GM12878 (cell line): ENCODE measurements around the gene SECTM1. TPM values are rescaled to one million over a fixed set of nuclear protein-coding genes. Genes with fewer than 3 reads are reported as not detected.

ENCODE experiments used
- ATAC-seq: fragments of 200-7000 bp; cut with Tn5 transposase; 3 replicates; pipeline ENCODE4 v1.9.1; 2020; ENCODE audit warnings: mild to moderate bottlenecking, moderate library complexity
- BruUV-seq: library from RNA; stranded (reverse); fragments of 400-500 nt; replicated peaks from 2 replicates; lab custom pipeline; 2021; lab: Mats Ljungman, UMichigan
- CTCF ChIA-PET: fragments of 300-600 bp; sonication (Branson Sonifier 250); formaldehyde crosslinking; extraction: SDS; loops from one replicate; lab custom pipeline; 2021; ENCODE audit warnings: inconsistent platforms; lab: Yijun Ruan, JAX
- POLR2A ChIA-PET: fragments of 350-600 bp; formaldehyde crosslinking; extraction: SDS; loops from one replicate; lab custom pipeline; 2021; ENCODE audit warnings: inconsistent platforms; lab: Charles Lee
- RAD21 ChIA-PET: fragments of 300-600 bp; sonication (Branson Sonifier 250); formaldehyde crosslinking; loops from one replicate; lab custom pipeline; 2023; ENCODE audit warnings: antibody characterized with exemption; ENCODE audit not compliant: unreplicated experiment; lab: Charles Lee
- SMC1A ChIA-PET: fragments of 300-600 bp; sonication (Branson Sonifier 250); formaldehyde crosslinking; loops from one replicate; lab custom pipeline; 2023; ENCODE audit not compliant: unreplicated experiment, uncharacterized antibody; lab: Charles Lee
- DNase-seq: peaks from one replicate; pipeline ENCODE4 v3.0.0-alpha.2; 2011; ENCODE audit warnings: low read depth, low spot score
- FAIRE-seq: peaks from 3 replicates; lab custom pipeline; 2011; peaks lifted over from hg19 to GRCh38; lab: Jason Lieb, UNC
- H2AFZ ChIP-seq: 2 replicates; pipeline ENCODE4 v1.6.0; 2011; ENCODE audit warnings: low read depth, low read length, control low read depth; ENCODE audit not compliant: control insufficient read depth
- H3K27ac ChIP-seq: 2 replicates; pipeline ENCODE4 v1.5.1; 2011; ENCODE audit warnings: control low read depth; ENCODE audit not compliant: control insufficient read depth, insufficient read depth
- H3K27me3 ChIP-seq, 2 experiments: replicated peaks in 1 of 2; 2 replicates each; pipeline versions ENCODE4 v1.6.0 to v1.6.1; 2011; ENCODE audit warnings: low read length in 1 of 2; ENCODE audit not compliant: control insufficient read depth in 2 of 2, insufficient read depth in 2 of 2
- H3K36me3 ChIP-seq, 2 experiments: 2 replicates each; pipeline ENCODE4 v1.5.1; 2011; ENCODE audit warnings: low read length in 1 of 2; ENCODE audit not compliant: control insufficient read depth in 2 of 2, insufficient read depth in 2 of 2
- H3K4me1 ChIP-seq: 2 replicates; pipeline ENCODE4 v1.6.1; 2011; ENCODE audit warnings: mild to moderate bottlenecking, low read length, moderate library complexity, mixed read lengths; ENCODE audit not compliant: control insufficient read depth, insufficient read depth
- H3K4me2 ChIP-seq: 2 replicates; pipeline ENCODE4 v1.6.0; 2011; ENCODE audit warnings: control low read depth; ENCODE audit not compliant: control insufficient read depth, insufficient read depth
- H3K4me3 ChIP-seq: fragments of 200-600 bp; sonication (generic); 2 replicates; pipeline ENCODE4 v1.5.1; 2016
- H3K79me2 ChIP-seq: 2 replicates; pipeline ENCODE4 v1.6.0; 2011; ENCODE audit warnings: low read length; ENCODE audit not compliant: control insufficient read depth, insufficient read depth
- H3K9ac ChIP-seq: 2 replicates; pipeline ENCODE4 v1.8.0; 2011; ENCODE audit warnings: low read length, control low read depth, mixed read lengths; ENCODE audit not compliant: control insufficient read depth, insufficient read depth
- H3K9me3 ChIP-seq: replicated peaks from 3 replicates; pipeline ENCODE4 v1.5.1; 2011; ENCODE audit warnings: mild to moderate bottlenecking, low read length; ENCODE audit not compliant: control insufficient read depth, insufficient read depth
- H4K20me1 ChIP-seq: 2 replicates; pipeline ENCODE4 v1.6.0; 2011; ENCODE audit not compliant: control insufficient read depth, insufficient read depth
- ATF7 ChIP-seq: fragments of 450-650 bp; IDR thresholded peaks from 2 replicates; pipeline ENCODE4 v1.6.1; 2016; ENCODE audit warnings: low read depth, mild to moderate bottlenecking
- CTCF ChIP-seq, 3 experiments: IDR thresholded peaks in 2 of 3; conservative IDR thresholded peaks in 1 of 3; 2 replicates each; pipeline ENCODE4 v1.5.1; 2011; ENCODE audit warnings: low read depth in 3 of 3, low read length in 3 of 3, mild to moderate bottlenecking in 3 of 3, control low read depth in 2 of 3, moderate library complexity in 2 of 3, inconsistent platforms in 1 of 3, mixed read lengths in 1 of 3; ENCODE audit not compliant: control insufficient read depth in 2 of 3, insufficient read depth in 1 of 3; ENCODE audit errors: extremely low read depth in 1 of 3
- NKRF ChIP-seq: fragments of 450-650 bp; conservative IDR thresholded peaks from 2 replicates; pipeline ENCODE4 v1.6.1; 2017; ENCODE audit warnings: mild to moderate bottlenecking, moderate library complexity
- TAF1 ChIP-seq: IDR thresholded peaks from 2 replicates; pipeline ENCODE4 v1.6.1; 2011; ENCODE audit warnings: mild to moderate bottlenecking, low read depth, low read length, borderline replicate concordance
- USF1 ChIP-seq: IDR thresholded peaks from 2 replicates; pipeline ENCODE4 v1.6.1; 2011; ENCODE audit warnings: borderline replicate concordance, low read depth, mild to moderate bottlenecking, moderate library complexity, mixed read lengths, low read length; ENCODE audit not compliant: insufficient read depth; ENCODE audit errors: extremely low read length
- ZBTB11 ChIP-seq: fragments of 450-650 bp; formaldehyde crosslinking; IDR thresholded peaks from 2 replicates; pipeline ENCODE4 v1.5.0; 2022; ENCODE audit warnings: mild to moderate bottlenecking, missing genetic modification characterization
- ZNF592 ChIP-seq: fragments of 450-650 bp; IDR thresholded peaks from 2 replicates; pipeline ENCODE4 v1.6.1; 2017; ENCODE audit warnings: mild to moderate bottlenecking, moderate library complexity
- WGBS: methylation state at CpG from one replicate; pipeline ENCODE4 v1.1.6; 2016; ENCODE audit warnings: low lambda C conversion rate; ENCODE audit not compliant: insufficient replicate concordance, insufficient coverage; ENCODE audit errors: missing lambda C conversion rate; 5-methylcytosine and 5-hydroxymethylcytosine counted together
- in situ Hi-C: fragments of 300-500 bp; cut with MboI; formaldehyde crosslinking; loops from 9 replicates; pipeline ENCODE4 v1.14.3; 2018; ENCODE audit warnings: mixed read lengths
- intact Hi-C: fragments of 100-400 bp; cut with micrococcal nuclease; formaldehyde crosslinking; loops from one replicate; pipeline ENCODE4 v1.14.2; 2022; ENCODE audit not compliant: unreplicated experiment
- polyA plus RNA-seq, 11 experiments: library from polyadenylated mRNA; depleted of rRNA in 4 of 11; unstranded in 6 of 11; stranded (reverse) in 5 of 11; fragments of >200 nt; fragmentation: Nextera tagmentation in 4 of 11; fragmentation: Illumina TruSeq in 1 of 11; extraction: Ambion mirVana in 4 of 11; extraction: Trizol in 1 of 11; gene quantifications; 1 replicate in 1 of 11; 2 replicates in 10 of 11; pipeline versions ENCODE4 v1.2.1 to v1.2.3, GENCODE V29; 2011 to 2016; ENCODE audit warnings: inconsistent platforms in 2 of 11, missing spikeins in 2 of 11, low read depth in 1 of 11
- total RNA-seq, 4 experiments: library from RNA; depleted of rRNA in 3 of 4; stranded (reverse); fragments of >200 nt in 3 of 4; fragmentation: Illumina TruSeq in 1 of 4; extraction: Trizol in 1 of 4; gene quantifications; 2 replicates each; pipeline versions ENCODE4 v1.2.1 to v1.2.3, GENCODE V29; 2013 to 2021

SECTM1 gene
- total and polyA plus RNA-seq, 10 of the 15 experiments (the other 5 are each of a cell fraction or from before 2014, with no cell fraction given) = 0.10 to 0.13 (median 0.12) TPM; not detected in 7

- no peak overlapping the region for H2AFZ ChIP-seq
- DNase-seq = no peak
- H3K4me1 ChIP-seq = no peaks in the 10 kb centered on the region
- ChIA-PET SMC1A (no interaction called here), POLR2A (interaction anchor here (0.6 kb wide), 1 partner anchor 15 kb away, joined by 3 read pairs; no protein-coding TSS in a partner anchor), CTCF (no interaction called here), RAD21 (no interaction called here)
- H3K4me2 ChIP-seq = no peak overlapping the region
- no peak overlapping the region for H3K9ac ChIP-seq
- no peaks in the 10 kb centered on the region for H3K79me2 ChIP-seq
- H3K4me3 ChIP-seq = no peak overlapping the region
- in situ Hi-C loops (no loop called here), intact Hi-C loops (no loop called here)
- no peak for ATAC-seq
- no peak overlapping the region for H3K27ac ChIP-seq
- WGBS = 58% methylated on average over 11 of the region's 11 CpGs
- H3K36me3 ChIP-seq = no peaks in the 10 kb centered on the region
- no peaks in the 10 kb centered on the region for H3K9me3 ChIP-seq
- no peaks in the 10 kb centered on the region for H4K20me1 ChIP-seq
- H3K27me3 ChIP-seq = no peaks in the 10 kb centered on the region
- no TSS peak for BruUV-seq
- FAIRE-seq = no peak
- no peak for TF ChIP-seq ZNF592
- no peak for TF ChIP-seq TAF1
- no peak for TF ChIP-seq NKRF
- no peak for TF ChIP-seq ATF7
- no peak for TF ChIP-seq CTCF (IDR thresholded peaks at IDR 0.05 in 2 of 3, conservative IDR thresholded peaks at IDR 0.05 in 1 of 3; ENCODE audit: control insufficient read depth in 2 of 3, extremely low read depth in 1 of 3, insufficient read depth in 1 of 3, low read depth in 3 of 3, low read length in 3 of 3)
- TF ChIP-seq USF1 = no peak
- no peak for TF ChIP-seq ZBTB11 (CRISPR knock-in tag)
Observed at GRCh38 chr17:82382933-82383255, 49.3 kb upstream of the SECTM1 start.
